ENCODE measurements around the gene PATZ1. TPM values are rescaled to one million over a fixed set of nuclear protein-coding genes. Genes with fewer than 3 reads are reported as not detected.

PATZ1 gene
- total RNA-seq, 4 donors from 2014 or later: 3.6 to 12.2 (median 8.7) TPM

DNA sequence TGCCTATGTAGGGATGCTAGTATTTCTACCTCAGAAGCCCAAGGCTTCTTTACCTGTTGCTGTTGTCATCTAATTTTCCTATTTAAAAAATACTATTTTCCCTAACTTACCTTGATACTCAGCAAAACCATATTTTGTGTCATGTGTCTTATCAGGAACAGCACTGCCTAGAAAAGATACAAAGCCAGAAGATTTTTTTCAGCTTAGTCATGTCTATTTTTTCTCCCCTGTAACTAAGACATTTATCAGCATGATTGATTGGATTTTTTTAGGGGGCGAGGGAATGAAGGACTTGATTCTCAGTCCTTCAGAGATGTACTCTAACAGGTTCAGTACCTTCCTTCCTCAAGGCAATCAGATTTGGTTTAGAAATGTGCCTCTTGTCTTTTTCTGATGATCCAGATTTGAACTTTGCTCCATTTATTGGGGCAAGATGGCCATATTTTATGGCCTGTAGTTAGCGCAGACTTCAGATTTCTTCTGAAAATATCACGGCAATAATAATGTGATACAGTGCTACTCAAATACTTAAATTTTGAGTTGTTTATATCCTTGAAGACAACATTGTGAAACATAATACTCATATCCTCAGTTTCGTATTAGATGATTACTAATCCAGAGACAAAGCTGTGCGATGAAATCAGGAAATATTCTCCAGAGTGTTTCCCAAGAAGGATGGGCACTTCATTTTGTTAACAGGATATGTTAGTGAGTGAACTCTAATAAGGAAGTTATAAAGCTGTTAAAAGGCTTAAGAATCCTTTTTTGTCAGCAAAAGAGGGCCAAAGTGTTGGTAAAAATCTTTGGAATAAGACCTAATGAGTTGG, 50.1 kb downstream of the PATZ1 start:
- Histone ChIP-seq H3K4me3 (no peak overlapping the region), H3K36me3 (no peaks in the 10 kb centered on the region), H3K4me1 (peaks cover 24 to 58% (median 34%) of the 10 kb centered on the region in 4 donors), H3K27me3 (no peaks in the 10 kb centered on the region), H3K9me3 (no peaks in the 10 kb centered on the region), H3K27ac (peak overlapping the region; percentile 62 to 77 (median 74))
- TF ChIP-seq POLR2AphosphoS5 (IDR thresholded peaks at IDR 0.05) (peak in 1 of 3 donors; percentile 39), POLR2A (IDR thresholded peaks at IDR 0.05) (no peak), EP300 (IDR thresholded peaks at IDR 0.05; ENCODE audit: low read depth) (no peak)
- TF ChIP-seq, protein P1, sequence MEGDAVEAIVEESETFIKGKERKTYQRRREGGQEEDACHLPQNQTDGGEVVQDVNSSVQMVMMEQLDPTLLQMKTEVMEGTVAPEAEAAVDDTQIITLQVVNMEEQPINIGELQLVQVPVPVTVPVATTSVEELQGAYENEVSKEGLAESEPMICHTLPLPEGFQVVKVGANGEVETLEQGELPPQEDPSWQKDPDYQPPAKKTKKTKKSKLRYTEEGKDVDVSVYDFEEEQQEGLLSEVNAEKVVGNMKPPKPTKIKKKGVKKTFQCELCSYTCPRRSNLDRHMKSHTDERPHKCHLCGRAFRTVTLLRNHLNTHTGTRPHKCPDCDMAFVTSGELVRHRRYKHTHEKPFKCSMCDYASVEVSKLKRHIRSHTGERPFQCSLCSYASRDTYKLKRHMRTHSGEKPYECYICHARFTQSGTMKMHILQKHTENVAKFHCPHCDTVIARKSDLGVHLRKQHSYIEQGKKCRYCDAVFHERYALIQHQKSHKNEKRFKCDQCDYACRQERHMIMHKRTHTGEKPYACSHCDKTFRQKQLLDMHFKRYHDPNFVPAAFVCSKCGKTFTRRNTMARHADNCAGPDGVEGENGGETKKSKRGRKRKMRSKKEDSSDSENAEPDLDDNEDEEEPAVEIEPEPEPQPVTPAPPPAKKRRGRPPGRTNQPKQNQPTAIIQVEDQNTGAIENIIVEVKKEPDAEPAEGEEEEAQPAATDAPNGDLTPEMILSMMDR (IDR thresholded peaks at IDR 0.05): no peak
- in situ Hi-C loops (cut with MboI; ENCODE audit: low pct_ligation_motif_present in 1 of 4, low pct_unique_long_range_greater_than_20kb in 1 of 4, low sequenced_read_pairs in 3 of 4) (no loop called here), intact Hi-C loops (cut with DNase I; ENCODE audit: low total_unique reads) (loop anchor here (10.0 kb wide), 1 partner anchor 1861 kb away; the partner anchor contains the start of gene RFPL1)
- DNase-seq: no peak
- 29 to 39% methylated on average over 4 to 5 of the region's 5 CpGs for WGBS, 2 donors (ENCODE audit: low coverage in 1 of 2)

DNA sequence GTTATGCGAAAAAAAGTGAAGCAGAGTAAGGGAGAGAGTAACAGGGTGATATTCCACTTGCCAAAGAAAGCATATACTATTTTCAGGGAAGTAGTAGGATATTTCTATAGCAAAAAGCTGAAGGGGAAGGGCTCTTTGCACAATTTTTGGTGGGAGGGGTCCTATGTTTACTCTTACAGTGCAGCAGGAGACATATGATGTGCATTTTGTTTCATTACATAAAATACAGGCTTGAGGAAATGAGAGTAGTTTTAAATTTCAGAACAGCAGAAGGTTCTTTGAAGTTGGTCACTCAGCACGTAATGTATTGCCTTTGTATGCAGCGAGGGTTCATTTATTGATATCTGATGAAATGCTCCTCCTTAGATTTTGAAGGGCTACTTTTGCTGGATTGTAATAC, 50.8 kb downstream of the PATZ1 start:
- no peak for TF ChIP-seq EP300 (IDR thresholded peaks at IDR 0.05; ENCODE audit: low read depth)
- TF ChIP-seq POLR2AphosphoS5 (IDR thresholded peaks at IDR 0.05): no peak
- TF ChIP-seq POLR2A (IDR thresholded peaks at IDR 0.05): no peak
- TF ChIP-seq, protein P1 (IDR thresholded peaks at IDR 0.05): no peak
- Histone ChIP-seq H3K4me3 (no peak overlapping the region), H3K36me3 (no peaks in the 10 kb centered on the region), H3K9me3 (no peaks in the 10 kb centered on the region), H3K4me1 (peaks cover 20 to 53% (median 34%) of the 10 kb centered on the region in 4 donors), H3K27me3 (no peaks in the 10 kb centered on the region), H3K27ac (peak overlapping the region; percentile 62 to 77 (median 74))
- WGBS, 2 donors (ENCODE audit: low coverage in 1 of 2): 73 to 77% methylated on average over 3 of the region's 3 CpGs
- DNase-seq: no peak
- in situ Hi-C loops (cut with MboI; ENCODE audit: low pct_ligation_motif_present in 1 of 4, low pct_unique_long_range_greater_than_20kb in 1 of 4, low sequenced_read_pairs in 3 of 4): no loop called here
- intact Hi-C loops (cut with DNase I; ENCODE audit: low total_unique reads): loop anchor here (10.0 kb wide), 1 partner anchor 1861 kb away; the partner anchor contains the start of gene RFPL1

DNA sequence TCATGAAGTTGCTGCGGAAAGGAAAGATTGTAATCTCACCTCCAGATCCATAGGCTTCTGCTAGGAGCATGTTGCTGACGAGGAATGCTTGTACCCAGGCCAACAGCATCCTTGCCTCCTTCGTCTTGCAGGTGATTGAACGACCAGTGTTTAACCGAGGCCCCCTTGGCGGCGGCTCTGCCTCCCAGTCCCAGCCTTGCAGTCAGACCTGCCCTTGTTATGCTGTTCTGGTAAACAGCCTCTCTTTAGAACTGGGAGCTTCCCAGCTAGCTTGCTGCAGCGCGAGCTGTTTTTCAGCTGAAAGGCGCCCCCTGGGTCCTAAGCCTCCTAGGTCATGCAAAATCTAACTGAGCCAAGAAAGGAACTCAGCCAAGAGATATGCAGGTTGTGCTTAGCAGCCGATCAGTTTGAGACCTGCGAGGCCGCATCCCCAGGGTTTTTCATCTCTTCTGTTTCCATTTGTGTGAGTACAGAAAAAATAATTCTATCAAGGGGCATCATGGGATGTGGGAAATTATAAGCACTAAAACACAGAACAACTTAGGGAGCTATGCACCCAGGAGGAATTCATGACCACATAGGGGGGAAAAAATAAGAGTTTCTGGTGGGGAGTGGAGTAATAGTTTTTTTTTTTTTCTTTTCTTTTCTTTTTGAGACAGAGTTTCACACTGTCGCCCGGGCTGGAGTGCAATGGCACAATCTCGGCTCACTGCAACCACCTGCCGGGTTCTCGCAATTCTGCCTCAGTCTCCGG, 53.7 kb downstream of the PATZ1 start, which contains the start of gene PIK3IP1:
Gene PIK3IP1 (minus strand): TSS at position 253 of the 754 bp plus-strand sequence. CDS start 144 bp downstream, at position 109.
- Histone ChIP-seq H3K36me3 (peaks cover 0 to 4% (median 0%) of the 10 kb centered on the region in 4 donors), H3K4me3 (peak within 1 kb of the TSS; percentile 62 to 82 (median 72)), H3K27ac (peak within 1 kb of the TSS; percentile 95 to 99 (median 98)), H3K9me3 (no peaks in the 10 kb centered on the region), H3K4me1 (peaks cover 33 to 77% (median 49%) of the 10 kb centered on the region in 4 donors), H3K27me3 (no peaks in the 10 kb centered on the region)
- WGBS, 2 donors (ENCODE audit: low coverage in 1 of 2): 26 to 67% methylated on average over 6 to 19 of the region's 19 CpGs
- peak; percentile 95 for DNase-seq
- TF ChIP-seq, protein P1 (IDR thresholded peaks at IDR 0.05): peak; percentile 38 to 80 (median 56)
- TF ChIP-seq POLR2AphosphoS5 (IDR thresholded peaks at IDR 0.05): peak; percentile 98 to 99 (median 99)
- TF ChIP-seq EP300 (IDR thresholded peaks at IDR 0.05; ENCODE audit: low read depth): no peak
- peak; percentile 98 for TF ChIP-seq POLR2A (IDR thresholded peaks at IDR 0.05)
- intact Hi-C loops (cut with DNase I; ENCODE audit: low total_unique reads): loop anchor here (10.0 kb wide), 1 partner anchor 1858 kb away; the partner anchor contains the start of gene RFPL1
- in situ Hi-C loops (cut with MboI; ENCODE audit: low pct_ligation_motif_present in 1 of 4, low pct_unique_long_range_greater_than_20kb in 1 of 4, low sequenced_read_pairs in 3 of 4): no loop called here

All from transverse colon (tissue), 4 donors.